Ascending aorta (tissue), 2 donors: ENCODE results near the gene PPOX. TPM values are rescaled to one million over a fixed set of nuclear protein-coding genes. Genes with fewer than 3 reads are reported as not detected.

Experiments
- DNase-seq, 2 donors: peaks; one replicate each; pipeline ENCODE4 v3.0.0-alpha.2; 2019; ENCODE audit warnings: low spot score in 2 of 2
- H3K27ac ChIP-seq, 2 donors: fragments of 200-600 bp; sonication (generic); one replicate each; pipeline ENCODE4 v1.5.1; 2016 to 2017; ENCODE audit warnings: mild to moderate bottlenecking in 1 of 2
- H3K27me3 ChIP-seq: fragments of 200-600 bp; sonication (generic); one replicate; pipeline ENCODE4 v1.5.1; 2017
- H3K36me3 ChIP-seq, 2 donors: fragments of 200-600 bp; sonication (generic); one replicate each; pipeline ENCODE4 v1.5.1; 2016
- H3K4me1 ChIP-seq, 2 donors: fragments of 200-600 bp; sonication (generic); one replicate each; pipeline ENCODE4 v1.5.1; 2016 to 2017; ENCODE audit warnings: mild to moderate bottlenecking in 1 of 2
- H3K4me3 ChIP-seq, 2 donors: fragments of 200-600 bp; sonication (generic); one replicate each; pipeline ENCODE4 v1.5.1; 2016 to 2017; ENCODE audit warnings: mild to moderate bottlenecking in 1 of 2
- H3K9me3 ChIP-seq, 2 donors: fragments of 200-600 bp; sonication (generic); one replicate each; pipeline ENCODE4 v1.5.1; 2016
- CTCF ChIP-seq, 3 experiments: fragments of 200-600 bp in 2 of 3; fragments of 450-650 bp in 1 of 3; sonication (generic) in 2 of 3; IDR thresholded peaks; one replicate each; pipeline ENCODE4 v1.5.1; 2016 to 2019; ENCODE audit warnings: antibody characterized with exemption in 3 of 3, mild to moderate bottlenecking in 1 of 3, moderate library complexity in 1 of 3
- intact Hi-C: fragments of 100-400 bp; cut with DNase I; formaldehyde crosslinking; loops from one replicate; pipeline ENCODE4 v1.15.1; 2023
- total RNA-seq: library from RNA; depleted of rRNA; stranded (reverse); fragments of >200 nt; gene quantifications from one replicate; pipeline ENCODE4 v1.1.0, GENCODE V29; 2016

The PPOX gene
- total RNA-seq, 1 donor from 2014 or later: 4.8 TPM

- DNase-seq: peak; percentile 51 to 86
- Histone ChIP-seq H3K9me3 (no peaks in the 10 kb centered on the region), H3K27me3 (no peaks in the 10 kb centered on the region), H3K36me3 (no peaks in the 10 kb centered on the region), H3K4me1 (no peaks in the 10 kb centered on the region), H3K4me3 (no peak overlapping the region), H3K27ac (peak overlapping the region; percentile 27 to 63)
- no peak for TF ChIP-seq CTCF (IDR thresholded peaks at IDR 0.05)
- intact Hi-C loops: no loop called here
These were observed 19.1 kb downstream of the PPOX start for GRCh38 chr1:161185282-161185682.

- intact Hi-C loops: no loop called here
- TF ChIP-seq CTCF (IDR thresholded peaks at IDR 0.05): no peak
- Histone ChIP-seq H3K36me3 (no peaks in the 10 kb centered on the region), H3K27me3 (no peaks in the 10 kb centered on the region), H3K9me3 (no peaks in the 10 kb centered on the region), H3K4me1 (no peaks in the 10 kb centered on the region), H3K4me3 (no peak overlapping the region), H3K27ac (peak overlapping the region; percentile 27 to 63)
- DNase-seq: no peak
These were observed 19.6 kb downstream of the PPOX start for GRCh38 chr1:161185732-161186311.

- H3K9me3 ChIP-seq: no peaks in the 10 kb centered on the region
- no peak overlapping the region for H3K27ac ChIP-seq
- DNase-seq: no peak
- H3K36me3 ChIP-seq: no peaks in the 10 kb centered on the region
- TF ChIP-seq CTCF (IDR thresholded peaks at IDR 0.05): no peak
- H3K4me1 ChIP-seq: no peaks in the 10 kb centered on the region
- no peaks in the 10 kb centered on the region for H3K27me3 ChIP-seq
- intact Hi-C loops: no loop called here
- H3K4me3 ChIP-seq: no peak overlapping the region
These were observed 21.1 kb downstream of the PPOX start for GRCh38 chr1:161187311-161187710.

- Histone ChIP-seq H3K27me3 (no peaks in the 10 kb centered on the region), H3K9me3 (no peaks in the 10 kb centered on the region), H3K27ac (no peak overlapping the region), H3K36me3 (no peaks in the 10 kb centered on the region), H3K4me3 (no peak overlapping the region), H3K4me1 (no peaks in the 10 kb centered on the region)
- TF ChIP-seq CTCF (IDR thresholded peaks at IDR 0.05): no peak
- no peak for DNase-seq
- intact Hi-C loops: no loop called here
These were observed 22.2 kb downstream of the PPOX start for GRCh38 chr1:161188381-161188780.

GRCh38 chr1:161189036-161189435, 22.8 kb downstream of the PPOX start:
- H3K4me3 ChIP-seq: no peak overlapping the region

More at GRCh38 chr1:161189036-161189435, 22.8 kb downstream of the PPOX start:
- DNase-seq: no peak
- Histone ChIP-seq H3K36me3 (no peaks in the 10 kb centered on the region), H3K9me3 (no peaks in the 10 kb centered on the region), H3K27ac (no peak overlapping the region), H3K27me3 (no peaks in the 10 kb centered on the region), H3K4me1 (no peaks in the 10 kb centered on the region)
- intact Hi-C loops: no loop called here
- TF ChIP-seq CTCF (IDR thresholded peaks at IDR 0.05): no peak
